Activated T-helper 9 cell treated with anti-CD3 and anti-CD28 coated beads, Interleukin-2, amount 50 U/mL, for 16 hours (primary cell): ENCODE measurements around the gene ALKBH8.
"Not testable (repeated sequence)": the region's sequence is repeated elsewhere in the genome, so short reads cannot be mapped to it uniquely, and the experiment has no call there.

Experiments used
- DNase-seq: peaks from one replicate; pipeline ENCODE4 v3.0.0-alpha.2; 2020; ENCODE audit warnings: low read depth

ALKBH8 gene

GRCh38 chr11:107565219-107565937 lies at the start of gene ALKBH8:
TSS of gene ALKBH8 (minus strand) at chr11:107565735. CDS start at chr11:107560893, 4,842 bp downstream.
- DNase-seq = peak; percentile 64

GRCh38 chr11:107612445-107612844 lies 46.9 kb upstream of the ALKBH8 start:
- no peak for DNase-seq

- DNase-seq = no peak
Observed at GRCh38 chr11:107609400-107610218, 44.1 kb upstream of the ALKBH8 start.

GRCh38 chr11:107608809-107609208 lies 43.3 kb upstream of the ALKBH8 start:
- no peak for DNase-seq

- DNase-seq = no peak
Observed at GRCh38 chr11:107606141-107606540, 40.6 kb upstream of the ALKBH8 start.

GRCh38 chr11:107605061-107606006 lies 39.8 kb upstream of the ALKBH8 start:
- no peak for DNase-seq

GRCh38 chr11:107598225-107599139 lies 32.9 kb upstream of the ALKBH8 start:
- no peak for DNase-seq

GRCh38 chr11:107594736-107595135 lies 29.2 kb upstream of the ALKBH8 start:
- DNase-seq = no peak

GRCh38 chr11:107593951-107594350 lies 28.4 kb upstream of the ALKBH8 start:
- no peak for DNase-seq

- no peak for DNase-seq
Observed at GRCh38 chr11:107592813-107593212, 27.3 kb upstream of the ALKBH8 start.

- DNase-seq = no peak
Observed at GRCh38 chr11:107592231-107592590, 26.7 kb upstream of the ALKBH8 start.

GRCh38 chr11:107591378-107592230 lies 26.1 kb upstream of the ALKBH8 start:
- DNase-seq = peak; percentile 21

GRCh38 chr11:107590460-107591377 lies 25.2 kb upstream of the ALKBH8 start, which contains the start of gene ELMOD1:
TSS of gene ELMOD1 (plus strand) at chr11:107591147. CDS start at chr11:107618190, 27,043 bp downstream.
- DNase-seq = peak; percentile 16

- no peak for DNase-seq
Observed at GRCh38 chr11:107587306-107587979, 21.9 kb upstream of the ALKBH8 start.

- DNase-seq = no peak
Observed at GRCh38 chr11:107583629-107584195, 18.2 kb upstream of the ALKBH8 start.

- DNase-seq = no peak
Observed at GRCh38 chr11:107581147-107581546, 15.6 kb upstream of the ALKBH8 start.

GRCh38 chr11:107579169-107579568 lies 13.6 kb upstream of the ALKBH8 start:
- not testable (repeated sequence) for DNase-seq

- DNase-seq = no peak
Observed at GRCh38 chr11:107577346-107577711, 11.8 kb upstream of the ALKBH8 start.
